Thoracic aorta (tissue), 2 donors: ENCODE measurements around the gene NEURL1. TPM values are rescaled to one million over a fixed set of nuclear protein-coding genes. Genes with fewer than 3 reads are reported as not detected.
A peak's percentile ranks its signal among the peaks of the same experiment; 100 is the strongest.

Experiments
- ATAC-seq: fragments of 150-250 bp; one replicate; pipeline ENCODE4 v1.8.0; 2017; ENCODE audit warnings: low read depth; ENCODE audit not compliant: insufficient number of reproducible peaks, low FRiP score
- DNase-seq: peaks from one replicate; pipeline ENCODE4 v3.0.0-alpha.2; 2020; ENCODE audit warnings: low spot score
- H3K27ac ChIP-seq, 2 donors: fragments of 200-600 bp; sonication (generic); 1 replicate in 1 of 2; 2 replicates in 1 of 2; pipeline ENCODE4 v1.5.1; 2016; ENCODE audit warnings: mild to moderate bottlenecking in 2 of 2, moderate library complexity in 2 of 2
- H3K27me3 ChIP-seq: fragments of 200-600 bp; sonication (generic); replicated peaks from 2 replicates; pipeline ENCODE4 v1.6.0; 2016; ENCODE audit warnings: mild to moderate bottlenecking; ENCODE audit not compliant: insufficient read depth
- H3K36me3 ChIP-seq: fragments of 200-600 bp; sonication (generic); one replicate; pipeline ENCODE4 v1.5.1; 2016
- H3K4me1 ChIP-seq, 2 donors: fragments of 200-600 bp; sonication (generic); 1 replicate in 1 of 2; 2 replicates in 1 of 2; pipeline versions ENCODE4 v1.5.1 to v1.6.0; 2016; ENCODE audit warnings: low read depth in 2 of 2, mild to moderate bottlenecking in 1 of 2; ENCODE audit not compliant: control insufficient read depth in 1 of 2
- H3K4me3 ChIP-seq: fragments of 200-600 bp; sonication (generic); 2 replicates; pipeline ENCODE4 v1.5.1; 2016; ENCODE audit warnings: mild to moderate bottlenecking
- H3K9me3 ChIP-seq: fragments of 200-600 bp; sonication (generic); 2 replicates; pipeline ENCODE4 v1.5.1; 2016
- total RNA-seq, 2 donors: library from RNA; depleted of rRNA; stranded (reverse); fragments of >200 nt; gene quantifications; one replicate each; pipeline versions ENCODE4 v1.1.0 to v1.2.3, GENCODE V29; 2016
- TF ChIP-seq, protein P1 (sequence below): fragments of 200-600 bp; sonication (generic); IDR thresholded peaks from one replicate; pipeline ENCODE4 v1.5.1; 2019; ENCODE audit warnings: antibody characterized with exemption

NEURL1 gene
- total RNA-seq, 2 donors from 2014 or later: 0.28 TPM; not detected in 1

- H3K4me1 ChIP-seq: peaks cover 57 to 66% of the 10 kb centered on the region in 2 donors
- no peak for ATAC-seq
- H3K27ac ChIP-seq: peak overlapping the region; percentile 73 to 96
- no peak overlapping the region for H3K4me3 ChIP-seq
- no peak for DNase-seq
- H3K36me3 ChIP-seq: peaks cover 47% of the 10 kb centered on the region
- H3K9me3 ChIP-seq: no peaks in the 10 kb centered on the region
- TF ChIP-seq, protein P1, sequence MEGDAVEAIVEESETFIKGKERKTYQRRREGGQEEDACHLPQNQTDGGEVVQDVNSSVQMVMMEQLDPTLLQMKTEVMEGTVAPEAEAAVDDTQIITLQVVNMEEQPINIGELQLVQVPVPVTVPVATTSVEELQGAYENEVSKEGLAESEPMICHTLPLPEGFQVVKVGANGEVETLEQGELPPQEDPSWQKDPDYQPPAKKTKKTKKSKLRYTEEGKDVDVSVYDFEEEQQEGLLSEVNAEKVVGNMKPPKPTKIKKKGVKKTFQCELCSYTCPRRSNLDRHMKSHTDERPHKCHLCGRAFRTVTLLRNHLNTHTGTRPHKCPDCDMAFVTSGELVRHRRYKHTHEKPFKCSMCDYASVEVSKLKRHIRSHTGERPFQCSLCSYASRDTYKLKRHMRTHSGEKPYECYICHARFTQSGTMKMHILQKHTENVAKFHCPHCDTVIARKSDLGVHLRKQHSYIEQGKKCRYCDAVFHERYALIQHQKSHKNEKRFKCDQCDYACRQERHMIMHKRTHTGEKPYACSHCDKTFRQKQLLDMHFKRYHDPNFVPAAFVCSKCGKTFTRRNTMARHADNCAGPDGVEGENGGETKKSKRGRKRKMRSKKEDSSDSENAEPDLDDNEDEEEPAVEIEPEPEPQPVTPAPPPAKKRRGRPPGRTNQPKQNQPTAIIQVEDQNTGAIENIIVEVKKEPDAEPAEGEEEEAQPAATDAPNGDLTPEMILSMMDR: no peak
- no peaks in the 10 kb centered on the region for H3K27me3 ChIP-seq
Measured at GRCh38 chr10:103447187-103447586, 46.3 kb upstream of the NEURL1 start.

DNA sequence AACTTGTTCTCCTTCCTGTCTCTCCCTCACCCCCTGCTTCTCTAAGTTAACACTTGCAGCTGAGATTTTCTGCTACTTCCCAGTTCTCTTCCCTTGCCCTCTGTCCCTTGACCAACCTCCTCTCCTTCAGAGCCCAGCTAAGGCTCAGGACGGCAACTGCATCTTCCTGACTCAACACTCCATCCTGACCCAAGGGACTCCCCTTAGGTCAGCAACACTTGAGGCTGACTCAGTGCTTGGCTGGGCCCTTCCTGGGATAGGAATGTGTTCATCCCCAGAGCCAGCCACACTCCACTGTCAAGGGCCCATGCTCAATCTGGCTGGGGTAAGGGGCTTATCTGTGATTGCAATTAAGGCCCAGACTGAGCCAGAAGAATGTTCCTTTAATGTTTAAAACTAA is 44.8 kb upstream of the NEURL1 start:
- H3K9me3 ChIP-seq: no peaks in the 10 kb centered on the region
- ATAC-seq: peak; percentile 44
- no peak for DNase-seq
- TF ChIP-seq, protein P1: no peak
- H3K4me1 ChIP-seq: peaks cover 59 to 72% of the 10 kb centered on the region in 2 donors
- no peaks in the 10 kb centered on the region for H3K27me3 ChIP-seq
- peaks cover 37% of the 10 kb centered on the region for H3K36me3 ChIP-seq
- H3K27ac ChIP-seq: peak overlapping the region; percentile 73 to 96
- peak overlapping the region; percentile 91 for H3K4me3 ChIP-seq

DNA sequence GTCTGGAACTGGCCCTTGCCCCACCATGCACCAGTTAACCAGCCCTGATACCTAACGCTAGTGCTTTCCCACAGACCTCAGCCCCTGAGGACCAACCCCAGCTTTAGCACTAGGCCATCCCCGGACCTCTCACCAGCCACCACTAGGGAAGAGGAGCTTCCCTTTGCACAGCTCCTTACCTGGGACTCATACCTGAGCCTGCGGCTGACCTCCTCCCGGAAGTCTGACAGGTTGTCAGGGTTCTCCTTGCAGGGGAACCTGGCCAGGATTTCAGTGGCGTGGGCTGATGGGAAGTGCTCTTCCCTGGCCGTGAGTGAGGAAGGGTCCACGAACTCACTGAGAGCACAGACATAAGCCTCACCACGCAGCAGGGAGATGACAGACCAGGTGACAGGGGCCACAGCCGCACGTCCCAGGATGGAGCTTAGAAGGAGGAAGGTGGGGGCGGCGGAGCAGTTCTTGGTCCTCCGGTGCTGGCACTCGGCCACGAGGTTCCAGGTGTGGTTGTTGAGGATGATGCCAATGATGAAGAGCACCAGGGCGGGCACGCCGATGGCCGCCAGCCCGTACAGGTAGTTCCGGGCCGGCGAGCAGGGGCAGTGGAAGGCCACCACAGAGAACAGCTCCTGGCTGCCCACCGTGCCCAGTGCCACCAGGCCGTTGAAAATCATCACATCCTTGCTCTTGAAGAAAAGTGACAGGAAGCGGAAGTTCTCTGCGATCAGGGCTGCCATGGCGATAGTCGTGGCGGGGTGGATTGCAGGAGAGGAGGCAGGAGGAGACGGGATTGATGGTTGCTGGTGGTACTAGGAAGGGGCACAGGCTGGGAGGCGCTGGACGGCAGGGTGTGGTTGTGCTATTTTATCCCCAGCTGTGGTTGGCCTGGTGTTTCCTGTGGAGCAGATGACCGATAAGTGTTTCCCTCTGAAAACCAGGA is 44.0 kb upstream of the NEURL1 start:
- Histone ChIP-seq H3K27ac (peak overlapping the region; percentile 93 to 96), H3K4me1 (peaks cover 59 to 68% of the 10 kb centered on the region in 2 donors), H3K36me3 (peaks cover 30% of the 10 kb centered on the region), H3K4me3 (peak overlapping the region; percentile 91), H3K27me3 (no peaks in the 10 kb centered on the region), H3K9me3 (no peaks in the 10 kb centered on the region)
- TF ChIP-seq, protein P1: no peak
- no peak for DNase-seq
- ATAC-seq: no peak

DNA sequence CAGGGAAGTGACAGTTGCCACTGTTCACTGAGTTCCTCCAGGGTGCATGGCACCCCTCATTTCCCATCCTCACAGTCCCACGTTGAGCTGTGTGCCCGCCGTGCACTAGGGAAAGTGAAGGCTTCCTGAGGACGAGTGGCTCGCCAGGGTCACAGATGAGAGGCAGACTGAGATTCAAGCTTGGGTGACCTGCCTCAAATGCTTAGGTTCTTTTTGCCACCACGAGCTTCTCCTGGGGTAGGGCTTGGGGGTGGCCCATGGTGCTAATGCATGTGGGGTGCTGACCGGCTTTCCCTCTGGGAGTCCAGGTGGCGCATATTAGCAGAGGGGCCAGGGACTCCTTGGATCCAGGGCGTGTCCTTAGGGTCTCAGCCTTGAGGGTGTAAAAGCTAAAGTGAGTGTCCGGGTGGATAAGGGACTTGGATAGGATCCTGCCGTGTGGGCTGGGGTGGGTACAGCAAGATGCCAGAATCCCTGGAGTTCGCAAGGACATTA is 43.3 kb upstream of the NEURL1 start:
- no peaks in the 10 kb centered on the region for H3K27me3 ChIP-seq
- H3K9me3 ChIP-seq: no peaks in the 10 kb centered on the region
- H3K27ac ChIP-seq: peak overlapping the region; percentile 93 to 96
- TF ChIP-seq, protein P1: no peak
- H3K4me1 ChIP-seq: peaks cover 52 to 60% of the 10 kb centered on the region in 2 donors
- peak overlapping the region; percentile 91 for H3K4me3 ChIP-seq
- no peak for DNase-seq
- peaks cover 27% of the 10 kb centered on the region for H3K36me3 ChIP-seq
- ATAC-seq: no peak

DNA sequence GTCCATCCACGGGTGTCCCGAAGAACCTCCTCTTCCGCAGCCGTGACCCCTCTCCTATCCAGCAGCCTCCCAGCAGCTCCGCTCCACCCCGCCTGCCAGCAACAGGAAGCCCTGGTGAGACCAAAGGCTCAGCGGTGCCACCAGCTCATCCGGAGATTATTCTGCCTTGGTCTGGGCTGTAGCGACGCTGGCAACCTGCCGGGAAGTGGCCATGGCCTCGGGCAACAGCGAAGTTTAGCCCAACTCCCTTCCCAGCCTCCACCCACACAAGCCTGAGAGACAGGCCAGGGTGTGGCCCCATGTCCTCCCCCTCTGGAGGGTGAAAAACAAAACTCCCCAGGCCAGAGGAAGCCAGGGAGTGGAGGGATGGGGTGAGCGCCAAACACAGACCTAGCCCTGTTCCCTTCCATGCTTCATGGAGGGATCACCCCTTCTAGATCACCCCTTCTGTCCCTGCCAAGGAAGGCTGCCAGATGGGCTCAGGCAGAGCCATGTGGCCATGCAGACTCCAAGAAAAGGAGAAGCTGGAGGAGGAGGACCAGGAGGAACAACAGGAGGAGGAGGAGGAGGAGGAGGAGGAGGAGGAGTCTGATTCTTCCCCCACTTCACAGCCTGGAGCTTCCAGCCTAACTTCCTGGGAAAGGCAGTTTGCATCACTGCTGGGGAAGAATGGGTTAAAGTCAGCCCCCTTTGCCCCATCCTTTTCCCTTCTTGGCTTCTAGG is 42.3 kb upstream of the NEURL1 start:
- TF ChIP-seq, protein P1: no peak
- peak; percentile 48 for ATAC-seq

More for the DNA sequence above, 42.3 kb upstream of the NEURL1 start:
- Histone ChIP-seq H3K4me1 (peaks cover 46 to 53% of the 10 kb centered on the region in 2 donors), H3K9me3 (no peaks in the 10 kb centered on the region), H3K27me3 (no peaks in the 10 kb centered on the region), H3K36me3 (peaks cover 27% of the 10 kb centered on the region), H3K27ac (peak overlapping the region; percentile 93 to 96), H3K4me3 (peak overlapping the region; percentile 91)
- peak; percentile 40 for DNase-seq
